ENCODE results near the gene HDLBP. TPM values are rescaled to one million over a fixed set of nuclear protein-coding genes. Genes with fewer than 3 reads are reported as not detected.
A peak's percentile ranks its signal among the peaks of the same experiment; 100 is the strongest.

HDLBP gene
- polyA plus RNA-seq, 12 donors: 322 to 777 (median 352) TPM

- DNase-seq: no peak
Observed at GRCh38 chr2:241179899-241180298, 135.6 kb downstream of the HDLBP start.

GRCh38 chr2:241178961-241179360 lies 136.5 kb downstream of the HDLBP start:
- no peak for DNase-seq

GRCh38 chr2:241177526-241178334 lies 137.7 kb downstream of the HDLBP start:
- DNase-seq: peak; percentile 17

Other genes with a start within 250 kb of the HDLBP start
- gene MTERF4, start 213.4 kb downstream of the HDLBP start, polyA plus RNA-seq (ENCODE audit: insufficient read length in 12 of 12): 10 to 100 TPM in 11 of 12 donors, not detected in 1; 18.2 to 74.1 (median 35.0) TPM
- gene PASK, start 166.2 kb downstream of the HDLBP start, polyA plus RNA-seq (ENCODE audit: insufficient read length in 12 of 12): 10 to 100 TPM in 2 of 12 donors, 1 to 10 TPM in 9, not detected in 1; 3.3 to 20.1 (median 5.7) TPM
- gene PPP1R7, start 165.2 kb downstream of the HDLBP start, polyA plus RNA-seq (ENCODE audit: insufficient read length in 12 of 12): 10 to 100 TPM in 11 of 12 donors, not detected in 1; 62.1 to 86.9 (median 78.0) TPM
- gene ANO7, start 127.0 kb downstream of the HDLBP start, polyA plus RNA-seq (ENCODE audit: insufficient read length in 12 of 12): 10 to 100 TPM in 1 of 12 donors, 1 to 10 TPM in 5, under 1 TPM in 5, not detected in 1; 0.43 to 10.2 (median 1.1) TPM
- 100 to 1,000 TPM in 11 of 12 donors, not detected in 1; 231 to 409 (median 348) TPM for gene SEPTIN2, start 253 bp upstream of the HDLBP start, polyA plus RNA-seq (ENCODE audit: insufficient read length in 12 of 12)
- 100 to 1,000 TPM in 1 of 12 donors, 10 to 100 TPM in 11; 30.2 to 179 (median 38.6) TPM for gene FARP2, start 40.6 kb upstream of the HDLBP start, polyA plus RNA-seq (ENCODE audit: insufficient read length in 12 of 12)
- 100 to 1,000 TPM in 11 of 12 donors, not detected in 1; 205 to 317 (median 276) TPM for gene STK25, start 192.9 kb upstream of the HDLBP start, polyA plus RNA-seq (ENCODE audit: insufficient read length in 12 of 12)
- 10 to 100 TPM in 11 of 12 donors, not detected in 1; 25.0 to 77.5 (median 49.0) TPM for gene BOK, start 243.1 kb upstream of the HDLBP start, polyA plus RNA-seq (ENCODE audit: insufficient read length in 12 of 12)

Data from muscle of arm (tissue), 12 donors.